A549 (cell line): Measurements from ENCODE around the gene PTK7.

ENCODE experiments used
- CTCF ChIP-seq: fragments of >200 bp; sonication (Bioruptor Twin); formaldehyde crosslinking; IDR thresholded peaks from 3 replicates; pipeline ENCODE4 v1.5.1; 2016
- EP300 ChIP-seq, 2 experiments: fragments of >200 bp; sonication (Bioruptor Twin); formaldehyde crosslinking; IDR thresholded peaks; 2 replicates in 1 of 2; 3 replicates in 1 of 2; pipeline ENCODE4 v1.6.1; 2016 to 2017
- POLR2AphosphoS2 ChIP-seq: conservative IDR thresholded peaks from 2 replicates; pipeline ENCODE4 v1.6.1; 2012; ENCODE audit warnings: low read length, improper control_type of control experiment, inconsistent platforms
- REST ChIP-seq: fragments of 200-600 bp; sonication (generic); IDR thresholded peaks from 2 replicates; pipeline ENCODE4 v1.6.1; 2016; ENCODE audit warnings: antibody characterized with exemption, mild to moderate bottlenecking, moderate library complexity
- USF2 ChIP-seq: fragments of 450-650 bp; IDR thresholded peaks from 2 replicates; pipeline ENCODE4 v1.6.1; 2014; ENCODE audit warnings: antibody characterized with exemption

GRCh38 chr6:43061861-43062260, 14.3 kb upstream of the PTK7 start:
- TF ChIP-seq REST (no peak), EP300 (IDR thresholded peaks at IDR 0.05) (no peak), POLR2AphosphoS2 (no peak), CTCF (no peak), USF2 (no peak)
